Keratinocyte (primary cell): ENCODE measurements around the gene C11orf52. TPM values are rescaled to one million over a fixed set of nuclear protein-coding genes. Genes with fewer than 3 reads are reported as not detected.

Source experiments
- DNase-seq: peaks from one replicate; pipeline ENCODE4 v3.0.0-alpha.2; 2011; ENCODE audit warnings: low read depth, missing footprints, low spot score
- FAIRE-seq: peaks from 2 replicates; lab custom pipeline; 2011; peaks lifted over from hg19 to GRCh38; lab: Jason Lieb, UNC
- H2AFZ ChIP-seq: 2 replicates; pipeline ENCODE4 v1.6.0; 2012; ENCODE audit warnings: low read length, control low read depth, inconsistent platforms; ENCODE audit not compliant: control insufficient read depth
- H3K27ac ChIP-seq: 2 replicates; pipeline ENCODE4 v1.5.1; 2011; ENCODE audit warnings: low read length; ENCODE audit not compliant: control insufficient read depth, insufficient read depth
- H3K27me3 ChIP-seq: 3 replicates; pipeline ENCODE4 v1.6.0; 2011; ENCODE audit warnings: low read length; ENCODE audit not compliant: control insufficient read depth, insufficient read depth; ENCODE audit errors: extremely low read depth
- H3K36me3 ChIP-seq, 2 experiments: 2 replicates in 1 of 2; 3 replicates in 1 of 2; pipeline ENCODE4 v1.5.1; 2011; ENCODE audit warnings: low read length in 2 of 2, mild to moderate bottlenecking in 1 of 2; ENCODE audit not compliant: control insufficient read depth in 2 of 2, insufficient read depth in 2 of 2; ENCODE audit errors: extremely low read depth in 1 of 2
- H3K4me1 ChIP-seq: 3 replicates; pipeline ENCODE4 v1.5.1; 2011; ENCODE audit warnings: low read length; ENCODE audit not compliant: control insufficient read depth, insufficient read depth; ENCODE audit errors: extremely low read depth
- H3K4me2 ChIP-seq: 3 replicates; pipeline ENCODE4 v1.6.0; 2011; ENCODE audit warnings: low read depth, low read length; ENCODE audit not compliant: control insufficient read depth, insufficient read depth; ENCODE audit errors: extremely low read depth
- H3K4me3 ChIP-seq, 3 experiments: fragments of 200-600 bp in 1 of 3; sonication (generic) in 1 of 3; 2 replicates in 2 of 3; 3 replicates in 1 of 3; pipeline ENCODE4 v1.5.1; 2011 to 2016; ENCODE audit warnings: low read length in 3 of 3, mild to moderate bottlenecking in 3 of 3, control low read depth in 2 of 3, inconsistent platforms in 1 of 3, low read depth in 1 of 3, mixed read lengths in 1 of 3, mixed run types in 1 of 3, moderate library complexity in 1 of 3; ENCODE audit not compliant: control insufficient read depth in 2 of 3, insufficient read depth in 2 of 3; ENCODE audit errors: extremely low read depth in 1 of 3
- H3K79me2 ChIP-seq: 2 replicates; pipeline ENCODE4 v1.6.0; 2012; ENCODE audit warnings: low read length; ENCODE audit not compliant: control insufficient read depth, insufficient read depth
- H3K9ac ChIP-seq: 3 replicates; pipeline ENCODE4 v1.6.0; 2011; ENCODE audit warnings: low read length; ENCODE audit not compliant: control insufficient read depth, insufficient read depth; ENCODE audit errors: extremely low read depth
- H3K9me1 ChIP-seq: 3 replicates; pipeline ENCODE4 v1.6.0; 2011; ENCODE audit warnings: low read length; ENCODE audit not compliant: control insufficient read depth, insufficient read depth; ENCODE audit errors: extremely low read depth
- H3K9me3 ChIP-seq: 2 replicates; pipeline ENCODE4 v1.5.1; 2012; ENCODE audit warnings: low read depth, low read length; ENCODE audit not compliant: control insufficient read depth
- H4K20me1 ChIP-seq: 3 replicates; pipeline ENCODE4 v1.6.0; 2011; ENCODE audit warnings: low read length; ENCODE audit not compliant: control insufficient read depth, insufficient read depth; ENCODE audit errors: extremely low read depth
- EZH2 ChIP-seq: IDR thresholded peaks from one replicate; pipeline ENCODE4 v1.6.1; 2012; ENCODE audit warnings: inconsistent platforms, mild to moderate bottlenecking, low read length, moderate library complexity
- dilution Hi-C: fragments of 300-500 bp; cut with MboI; formaldehyde crosslinking; loops from one replicate; pipeline ENCODE4 v1.7.0; 2020; ENCODE audit warnings: low sequenced_read_pairs; ENCODE audit not compliant: extremely low pct_ligation_motif_present
- polyA plus RNA-seq, 5 experiments: library from polyadenylated mRNA; depleted of rRNA in 3 of 5; stranded (reverse) in 3 of 5; stranded (forward) in 1 of 5; unstranded in 1 of 5; fragments of >200 nt; gene quantifications; 1 replicate in 1 of 5; 2 replicates in 3 of 5; 3 replicates in 1 of 5; pipeline versions ENCODE4 v1.2.1 to v1.2.3, GENCODE V29; 2011 to 2012; ENCODE audit warnings: missing spikeins in 2 of 5, low read depth in 1 of 5, low replicate concordance in 1 of 5
- TF ChIP-seq, protein P1 (sequence below), 3 experiments: IDR thresholded peaks in 1 of 3; conservative IDR thresholded peaks in 1 of 3; optimal IDR thresholded peaks in 1 of 3; 2 replicates in 2 of 3; 3 replicates in 1 of 3; pipeline versions ENCODE3 to v1.5.1; 2011; ENCODE audit warnings: low read length in 3 of 3, mild to moderate bottlenecking in 3 of 3, moderate library complexity in 2 of 3, control low read depth in 1 of 3, inconsistent platforms in 1 of 3; ENCODE audit not compliant: insufficient read depth in 2 of 3; ENCODE audit errors: extremely low read depth in 1 of 3

The C11orf52 gene
- polyA plus RNA-seq, 1 donor (not counting 4 experiments of a cell fraction or from before 2014, with no cell fraction given) = 3.5 TPM

- Histone ChIP-seq H4K20me1 (no peaks in the 10 kb centered on the region), H3K79me2 (peaks cover 3% of the 10 kb centered on the region), H3K36me3 (peaks cover 0 to 5% of the 10 kb centered on the region in 2 experiments), H3K9me3 (no peaks in the 10 kb centered on the region), H3K9ac (peak overlapping the region; percentile 78), H3K4me2 (peak overlapping the region; percentile 79), H3K4me3 (peak overlapping the region; percentile 74 to 86 (median 82)), H3K27me3 (no peaks in the 10 kb centered on the region), H2AFZ (peak overlapping the region; percentile 95), H3K27ac (no peak overlapping the region), H3K9me1 (no peaks in the 10 kb centered on the region), H3K4me1 (peaks cover 7% of the 10 kb centered on the region)
- DNase-seq = no peak
- dilution Hi-C loops = no loop called here
- TF ChIP-seq EZH2 = no peak
- TF ChIP-seq, protein P1, sequence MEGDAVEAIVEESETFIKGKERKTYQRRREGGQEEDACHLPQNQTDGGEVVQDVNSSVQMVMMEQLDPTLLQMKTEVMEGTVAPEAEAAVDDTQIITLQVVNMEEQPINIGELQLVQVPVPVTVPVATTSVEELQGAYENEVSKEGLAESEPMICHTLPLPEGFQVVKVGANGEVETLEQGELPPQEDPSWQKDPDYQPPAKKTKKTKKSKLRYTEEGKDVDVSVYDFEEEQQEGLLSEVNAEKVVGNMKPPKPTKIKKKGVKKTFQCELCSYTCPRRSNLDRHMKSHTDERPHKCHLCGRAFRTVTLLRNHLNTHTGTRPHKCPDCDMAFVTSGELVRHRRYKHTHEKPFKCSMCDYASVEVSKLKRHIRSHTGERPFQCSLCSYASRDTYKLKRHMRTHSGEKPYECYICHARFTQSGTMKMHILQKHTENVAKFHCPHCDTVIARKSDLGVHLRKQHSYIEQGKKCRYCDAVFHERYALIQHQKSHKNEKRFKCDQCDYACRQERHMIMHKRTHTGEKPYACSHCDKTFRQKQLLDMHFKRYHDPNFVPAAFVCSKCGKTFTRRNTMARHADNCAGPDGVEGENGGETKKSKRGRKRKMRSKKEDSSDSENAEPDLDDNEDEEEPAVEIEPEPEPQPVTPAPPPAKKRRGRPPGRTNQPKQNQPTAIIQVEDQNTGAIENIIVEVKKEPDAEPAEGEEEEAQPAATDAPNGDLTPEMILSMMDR (optimal IDR thresholded peaks at IDR 0.05 in 1 of 3, IDR thresholded peaks at IDR 0.05 in 1 of 3, conservative IDR thresholded peaks at IDR 0.05 in 1 of 3; ENCODE audit: extremely low read depth in 1 of 3, insufficient read depth in 2 of 3, low read length in 3 of 3) = no peak
- FAIRE-seq = no peak
Observed at GRCh38 chr11:111871693-111872161, 47.0 kb upstream of the C11orf52 start.

- FAIRE-seq = no peak
- peak overlapping the region; percentile 53 to 96 (median 91) for H3K4me3 ChIP-seq
- H3K4me1 ChIP-seq = peaks cover 8% of the 10 kb centered on the region
- no peaks in the 10 kb centered on the region for H3K79me2 ChIP-seq
- H3K9ac ChIP-seq = peak overlapping the region; percentile 98
- no peak for DNase-seq
- no peaks in the 10 kb centered on the region for H3K9me1 ChIP-seq
- H4K20me1 ChIP-seq = no peaks in the 10 kb centered on the region
- H3K36me3 ChIP-seq = no peaks in the 10 kb centered on the region
- TF ChIP-seq, protein P1 (optimal IDR thresholded peaks at IDR 0.05 in 1 of 3, IDR thresholded peaks at IDR 0.05 in 1 of 3, conservative IDR thresholded peaks at IDR 0.05 in 1 of 3; ENCODE audit: extremely low read depth in 1 of 3, insufficient read depth in 2 of 3, low read length in 3 of 3) = peak in 1 of 3 experiments; percentile 21
- no peak for TF ChIP-seq EZH2
- peak overlapping the region; percentile 99 for H2AFZ ChIP-seq
- no peaks in the 10 kb centered on the region for H3K9me3 ChIP-seq
- H3K27ac ChIP-seq = peak overlapping the region; percentile 100
- no peaks in the 10 kb centered on the region for H3K27me3 ChIP-seq
- dilution Hi-C loops = no loop called here
- peak overlapping the region; percentile 95 for H3K4me2 ChIP-seq
Observed at GRCh38 chr11:111878385-111878848, 40.3 kb upstream of the C11orf52 start.
